Measurements from ENCODE around the gene CADPS2. TPM values are rescaled to one million over a fixed set of nuclear protein-coding genes. Genes with fewer than 3 reads are reported as not detected.

CADPS2 gene
- total RNA-seq, 4 donors from 2014 or later, result 2.1 to 3.7 (median 2.8) TPM

GRCh38 chr7:122304319-122304975, 581.8 kb downstream of the CADPS2 start, which contains the start of gene FEZF1:
TSS of gene FEZF1 (minus strand) at chr7:122304750. CDS start at chr7:122304437, 313 bp downstream.
- no peak for DNase-seq
- Histone ChIP-seq H3K27me3 (peaks cover 97 to 98% (median 98%) of the 10 kb centered on the region in 3 donors), H3K4me3 (peak within 1 kb of the TSS; percentile 44 to 64 (median 48)), H3K36me3 (no peaks in the 10 kb centered on the region), H3K9me3 (no peaks in the 10 kb centered on the region), H3K27ac (no peak within 1 kb of the TSS), H3K4me1 (peaks cover 18 to 20% of the 10 kb centered on the region in 2 donors)
- TF ChIP-seq POLR2A (IDR thresholded peaks at IDR 0.05), result no peak
- no peak for TF ChIP-seq CTCF (IDR thresholded peaks at IDR 0.05 in 4 of 5, conservative IDR thresholded peaks at IDR 0.05 in 1 of 5)
- in situ Hi-C loops (cut with MboI; ENCODE audit: low sequenced_read_pairs in 4 of 4), result no loop called here
- ATAC-seq, result no peak
- intact Hi-C loops (cut with DNase I; ENCODE audit: low total_unique reads), result loop anchor here (2.0 kb wide), 1 partner anchor 160 kb away; the partner anchor contains the start of gene AASS

- intact Hi-C loops (cut with DNase I; ENCODE audit: low total_unique reads) (loop anchor here (2.0 kb wide), 1 partner anchor 159 kb away; the partner anchor contains the start of gene AASS), in situ Hi-C loops (cut with MboI; ENCODE audit: low sequenced_read_pairs in 4 of 4) (no loop called here)
- H3K4me3 ChIP-seq, result peak overlapping the region in 2 of 4 donors; percentile 47 to 49
- peaks cover 97 to 98% (median 98%) of the 10 kb centered on the region in 3 donors for H3K27me3 ChIP-seq
- peaks cover 18 to 20% of the 10 kb centered on the region in 2 donors for H3K4me1 ChIP-seq
- no peaks in the 10 kb centered on the region for H3K9me3 ChIP-seq
- TF ChIP-seq CTCF (IDR thresholded peaks at IDR 0.05 in 4 of 5, conservative IDR thresholded peaks at IDR 0.05 in 1 of 5) (no peak), POLR2A (IDR thresholded peaks at IDR 0.05) (no peak)
- no peak overlapping the region for H3K27ac ChIP-seq
- H3K36me3 ChIP-seq, result no peaks in the 10 kb centered on the region
- ATAC-seq (no peak), DNase-seq (no peak)
Observed at GRCh38 chr7:122303531-122304318, 582.5 kb downstream of the CADPS2 start.

GRCh38 chr7:122302761-122303530, 583.3 kb downstream of the CADPS2 start:
- no peak for ATAC-seq

More at GRCh38 chr7:122302761-122303530, 583.3 kb downstream of the CADPS2 start:
- in situ Hi-C loops (cut with MboI; ENCODE audit: low sequenced_read_pairs in 4 of 4), result no loop called here
- Histone ChIP-seq H3K9me3 (no peaks in the 10 kb centered on the region), H3K4me3 (no peak overlapping the region), H3K4me1 (peaks cover 18 to 20% of the 10 kb centered on the region in 2 donors), H3K27me3 (peaks cover 97 to 98% (median 98%) of the 10 kb centered on the region in 3 donors), H3K36me3 (no peaks in the 10 kb centered on the region), H3K27ac (no peak overlapping the region)
- DNase-seq, result no peak
- TF ChIP-seq POLR2A (IDR thresholded peaks at IDR 0.05) (no peak), CTCF (IDR thresholded peaks at IDR 0.05 in 4 of 5, conservative IDR thresholded peaks at IDR 0.05 in 1 of 5) (no peak)
- intact Hi-C loops (cut with DNase I; ENCODE audit: low total_unique reads), result no loop called here
